Astrocyte of the spinal cord (primary cell): ENCODE results near the gene PCDH15.
"Not testable (repeated sequence)": the region's sequence is repeated elsewhere in the genome, so short reads cannot be mapped to it uniquely, and the experiment has no call there.

ENCODE experiments used
- DNase-seq: peaks from one replicate; pipeline ENCODE4 v3.0.0; 2011; ENCODE audit warnings: low read depth, low spot score
- H3K4me3 ChIP-seq: 2 replicates; pipeline ENCODE4 v1.5.1; 2011; ENCODE audit warnings: low read depth, mild to moderate bottlenecking, low read length, moderate library complexity
- CTCF ChIP-seq: IDR thresholded peaks from 2 replicates; pipeline ENCODE4 v1.5.1; 2012; ENCODE audit warnings: low read depth, mild to moderate bottlenecking, low read length, inconsistent platforms
- in situ Hi-C: cut with HindIII; loops from 2 replicates; pipeline ENCODE4 v1.10.0; 2017; ENCODE audit warnings: low sequenced_read_pairs

The PCDH15 gene

GRCh38 chr10:53939654-53940053 is 861.4 kb downstream of the PCDH15 start:
- DNase-seq: no peak
- no peak overlapping the region for H3K4me3 ChIP-seq
- no peak for TF ChIP-seq CTCF
- in situ Hi-C loops: no loop called here

- DNase-seq: no peak
- in situ Hi-C loops: no loop called here
- TF ChIP-seq CTCF: no peak
- H3K4me3 ChIP-seq: no peak overlapping the region
These were observed 870.4 kb downstream of the PCDH15 start for GRCh38 chr10:53930648-53931047.

- DNase-seq, in situ Hi-C loops, H3K4me3 ChIP-seq: not testable (repeated sequence)
These were observed 876.9 kb downstream of the PCDH15 start for GRCh38 chr10:53924051-53924700.

- in situ Hi-C loops: no loop called here
- no peak overlapping the region for H3K4me3 ChIP-seq
- DNase-seq: no peak
- no peak for TF ChIP-seq CTCF
These were observed 882.3 kb downstream of the PCDH15 start for GRCh38 chr10:53918755-53919154.

DNA sequence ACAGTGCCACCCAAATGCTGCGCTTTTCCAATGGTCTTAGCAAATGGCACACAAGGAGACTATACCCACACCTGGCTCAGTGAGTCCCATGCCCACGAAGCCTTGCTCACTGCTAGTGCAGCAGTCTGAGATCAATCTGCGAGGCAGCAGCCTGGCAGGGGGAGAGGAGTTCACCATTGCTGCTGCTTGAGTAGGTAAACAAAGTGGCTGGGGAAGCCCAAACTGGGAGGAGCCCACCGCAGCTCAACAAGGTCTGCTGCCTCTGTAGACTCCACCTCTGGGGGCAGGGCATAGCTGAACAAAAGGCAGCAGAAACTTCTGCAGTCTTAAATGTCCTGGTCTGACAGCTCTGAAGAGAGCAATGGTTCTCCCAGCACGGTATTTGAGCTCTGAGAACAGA is 891.2 kb downstream of the PCDH15 start:
- TF ChIP-seq CTCF: no peak
- in situ Hi-C loops: no loop called here
- no peak overlapping the region for H3K4me3 ChIP-seq
- DNase-seq: no peak

DNA sequence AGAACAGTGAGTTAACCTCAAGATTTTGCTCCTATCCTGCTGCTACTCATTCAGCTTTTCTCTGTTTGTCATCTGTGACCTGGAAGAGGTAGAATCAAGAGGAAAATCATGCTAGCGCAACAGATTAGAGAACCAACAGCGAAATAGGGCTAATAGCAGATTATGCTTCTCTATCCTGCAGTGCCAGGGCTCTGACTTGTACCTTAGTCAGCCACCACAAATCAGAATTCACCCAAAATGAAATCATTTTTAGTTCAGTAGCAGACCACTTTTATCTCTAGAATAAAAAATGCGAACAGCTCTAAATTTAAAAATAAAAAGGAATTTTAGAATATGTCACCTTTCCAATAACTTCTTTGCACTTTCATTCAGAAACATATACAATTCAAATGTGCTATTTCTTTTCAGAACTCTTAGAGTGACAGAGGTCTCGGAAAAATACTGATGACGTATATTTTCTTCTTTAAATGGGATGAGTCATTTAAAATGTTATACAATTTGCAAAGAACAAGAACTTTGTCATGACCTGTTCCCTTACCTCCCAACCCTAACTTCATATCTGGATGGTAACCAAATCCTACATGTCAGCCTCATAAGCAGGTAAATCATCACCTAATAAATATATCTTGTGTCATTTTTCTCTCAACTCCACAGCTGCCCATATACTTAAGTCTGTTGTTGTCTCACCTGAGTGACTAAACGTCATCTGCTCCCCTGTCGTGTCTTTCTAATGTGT is 896.4 kb downstream of the PCDH15 start:
- DNase-seq: no peak
- no peak overlapping the region for H3K4me3 ChIP-seq
- no peak for TF ChIP-seq CTCF
- in situ Hi-C loops: no loop called here

GRCh38 chr10:53903756-53904155 is 897.3 kb downstream of the PCDH15 start:
- no peak for DNase-seq
- TF ChIP-seq CTCF: no peak
- H3K4me3 ChIP-seq: no peak overlapping the region
- in situ Hi-C loops: no loop called here
